Activated effector memory CD4-positive, alpha-beta T cell treated with anti-CD3 and anti-CD28 coated beads, Interleukin-2, amount 50 U/mL, for 16 hours (primary cell): ENCODE results near the gene USP12.
"Not testable (repeated sequence)": the region's sequence is repeated elsewhere in the genome, so short reads cannot be mapped to it uniquely, and the experiment has no call there.

Experiments used
- DNase-seq: peaks from one replicate; pipeline ENCODE4 v3.0.0-alpha.2; 2020

The USP12 gene

DNA sequence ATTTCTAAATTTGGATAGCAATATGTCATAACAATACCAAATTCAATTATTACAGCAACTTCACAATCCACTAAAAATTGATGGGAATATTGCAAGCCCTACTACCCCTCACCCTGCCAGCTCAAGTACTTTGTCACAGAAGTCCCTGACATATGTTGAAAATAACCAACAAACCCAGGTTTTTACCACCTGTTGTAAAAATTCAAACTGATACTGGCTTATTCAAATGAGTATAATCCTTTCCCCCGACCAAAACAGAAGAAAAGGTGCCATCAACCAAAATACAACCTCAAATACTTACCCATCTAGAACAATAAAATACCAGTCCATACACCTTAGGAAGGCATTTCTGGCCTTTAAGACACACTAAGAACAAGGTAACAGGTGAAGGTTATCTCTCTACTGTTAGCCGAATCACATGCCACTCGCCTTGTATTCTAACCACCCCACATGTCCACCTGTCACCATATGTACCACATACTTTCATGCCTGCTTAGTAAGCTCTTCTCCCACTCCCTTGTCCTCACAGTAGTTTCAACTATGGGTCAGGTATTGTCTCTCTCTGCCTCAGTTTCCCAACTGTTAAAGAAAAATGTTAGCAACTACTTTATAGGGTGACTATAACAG lies 53.1 kb downstream of the USP12 start:
- no peak for DNase-seq

DNA sequence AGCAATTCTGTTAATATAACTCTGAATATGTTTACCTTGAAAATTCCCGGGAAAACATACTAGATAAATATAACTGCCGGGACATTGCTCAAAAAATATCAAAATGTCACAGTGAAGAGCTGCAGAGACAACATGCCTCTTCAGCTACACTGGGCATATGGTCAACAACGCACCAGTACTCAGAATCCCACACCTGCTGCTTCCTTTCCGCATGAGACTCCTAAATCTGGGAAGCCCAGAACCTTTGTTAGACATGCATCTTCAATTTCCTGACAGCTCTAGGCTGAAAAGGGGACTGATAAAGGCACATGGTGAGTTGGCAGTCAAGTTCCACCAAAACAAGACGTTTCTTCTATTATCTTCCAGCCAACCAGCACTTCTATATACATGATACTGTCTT lies 53.7 kb downstream of the USP12 start:
- no peak for DNase-seq

DNA sequence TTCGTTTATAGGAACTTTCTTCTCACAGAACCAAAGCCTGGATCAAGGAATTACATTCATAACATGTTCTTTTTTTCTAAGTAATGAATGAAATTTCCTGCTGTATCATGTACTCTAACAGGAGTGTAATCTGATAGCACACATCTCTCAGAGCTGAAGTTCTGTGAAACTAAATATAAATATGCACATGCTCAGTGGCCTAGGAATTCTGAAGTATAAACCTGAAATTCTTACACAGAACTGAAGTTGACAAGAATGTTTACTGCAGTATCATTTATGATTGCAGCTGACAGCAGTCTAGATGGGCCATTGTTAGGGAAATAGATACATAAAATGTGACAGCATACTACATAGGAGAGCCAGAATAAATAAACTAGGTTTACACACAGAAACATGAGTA lies 54.5 kb downstream of the USP12 start:
- DNase-seq: no peak

DNA sequence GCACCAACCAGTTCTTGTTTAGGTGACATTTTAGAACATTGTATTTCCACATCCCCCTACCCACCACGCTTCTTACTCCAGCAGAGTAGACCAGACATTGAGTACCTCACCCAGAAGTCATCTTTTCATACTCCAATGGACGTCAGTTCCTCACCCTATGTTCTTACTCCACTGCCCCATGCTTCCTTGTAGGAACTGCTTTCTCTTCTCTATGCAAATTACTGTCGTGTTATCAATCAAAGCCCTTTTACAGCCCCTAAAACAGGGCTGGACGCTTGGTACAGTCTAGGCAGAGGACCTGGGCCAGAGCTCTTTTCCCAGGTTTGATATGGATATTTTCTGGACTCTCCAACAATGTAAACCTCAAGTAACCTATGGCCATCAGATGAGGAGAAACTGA lies 58.2 kb downstream of the USP12 start:
- DNase-seq: no peak

DNA sequence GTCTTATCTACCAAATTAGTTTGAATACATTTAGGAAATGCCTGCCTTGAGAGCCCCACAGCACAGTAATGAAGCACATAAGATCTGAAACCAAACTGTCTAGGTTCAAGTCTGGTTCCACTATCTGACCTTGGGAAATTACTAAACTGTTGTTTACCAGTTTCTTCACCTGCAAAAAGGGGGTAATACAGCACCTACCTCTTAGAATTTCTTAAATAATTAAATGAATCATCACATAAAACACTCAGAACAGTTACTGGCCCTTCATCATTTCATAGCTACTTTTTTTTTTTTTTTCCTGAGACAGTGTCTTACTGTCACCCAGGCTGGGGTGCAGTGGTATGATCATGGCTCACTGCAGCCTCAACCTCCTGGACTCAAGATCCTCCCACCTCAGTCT lies 59.6 kb downstream of the USP12 start:
- DNase-seq: no peak

DNA sequence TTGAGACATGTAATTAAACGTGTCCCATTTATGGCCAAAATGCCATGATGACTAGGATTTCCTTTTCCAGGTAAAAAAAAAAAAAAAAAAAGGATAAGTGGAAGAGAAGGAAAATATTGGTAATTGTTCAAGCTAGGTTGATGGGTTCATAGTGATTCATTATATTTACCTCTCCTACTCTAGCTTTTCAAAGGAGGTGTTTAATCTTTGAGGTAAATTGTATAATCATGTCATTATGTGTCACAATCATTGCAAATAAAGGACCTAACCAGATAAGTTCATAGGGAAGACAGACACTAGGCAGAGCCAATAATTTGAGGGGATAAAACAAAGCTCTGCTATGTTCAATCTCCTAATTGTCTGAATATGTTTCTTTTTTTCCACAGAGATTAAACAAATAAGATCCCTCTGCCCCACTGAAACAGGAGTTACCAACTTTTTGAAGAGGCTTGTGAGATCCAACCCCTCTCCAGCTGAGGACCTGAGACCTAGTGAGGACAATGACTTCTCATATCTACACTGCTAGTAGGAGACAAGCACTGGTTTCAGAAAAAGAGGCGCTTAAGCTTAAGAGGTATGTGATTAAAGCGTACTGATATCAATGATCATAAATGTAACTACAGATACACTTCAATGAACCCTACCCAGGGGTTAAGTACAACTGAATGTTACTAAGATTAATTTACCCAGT lies 61.4 kb downstream of the USP12 start:
- no peak for DNase-seq

DNA sequence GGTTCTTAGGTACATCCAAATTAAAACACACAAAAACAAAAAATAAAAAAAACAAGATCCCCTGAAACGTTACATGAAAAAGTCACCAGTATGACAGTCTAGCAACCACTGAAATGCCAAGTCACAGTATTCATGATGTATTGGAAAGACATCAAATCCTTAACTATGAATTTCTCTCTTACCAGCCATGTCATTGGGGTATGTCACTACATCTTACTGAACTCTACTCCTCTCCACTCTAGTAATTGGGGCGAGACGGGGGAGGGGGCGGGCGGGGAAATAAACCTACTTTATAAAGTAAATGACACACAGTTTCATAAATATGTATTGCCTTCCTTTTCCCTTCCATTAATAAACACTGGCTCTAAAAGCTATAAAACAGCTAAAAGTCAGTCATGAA lies 65.5 kb downstream of the USP12 start:
- DNase-seq: no peak

DNA sequence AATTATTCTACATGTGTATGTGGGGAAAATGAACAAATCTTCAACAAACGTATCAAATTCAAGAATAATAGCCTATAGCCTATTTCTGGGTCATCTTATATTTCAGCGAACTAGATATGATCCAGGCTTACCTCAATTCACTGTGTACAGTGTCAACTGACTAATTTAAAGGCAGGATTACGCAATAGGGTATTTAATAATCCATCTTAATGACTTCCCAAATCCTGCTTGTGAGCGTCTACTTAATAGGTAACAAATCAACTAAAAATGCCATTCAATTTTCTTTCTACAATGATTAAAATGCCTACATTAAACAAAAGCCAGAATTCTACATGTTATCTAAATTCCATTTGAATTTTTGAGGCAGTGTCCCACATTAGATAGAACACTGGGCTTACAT lies 67.0 kb downstream of the USP12 start:
- no peak for DNase-seq

DNA sequence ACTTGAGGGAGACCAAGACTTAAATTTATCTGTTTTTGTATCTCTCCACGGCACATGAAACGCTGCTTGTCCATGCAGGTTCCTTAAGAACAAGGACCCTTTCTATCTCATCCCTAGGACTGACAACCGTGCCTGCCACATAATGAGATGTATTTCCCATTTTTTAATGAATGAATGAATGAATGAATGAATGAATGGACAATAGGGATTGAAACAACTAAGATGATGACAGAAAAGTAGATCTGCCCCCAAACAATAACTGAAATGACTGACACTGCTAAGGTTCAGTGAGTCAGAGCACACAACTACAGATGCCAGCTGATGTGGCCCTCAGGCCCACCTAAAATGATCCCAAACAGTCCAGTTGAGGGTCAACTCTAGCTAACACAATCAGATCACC lies 69.8 kb downstream of the USP12 start:
- no peak for DNase-seq

DNA sequence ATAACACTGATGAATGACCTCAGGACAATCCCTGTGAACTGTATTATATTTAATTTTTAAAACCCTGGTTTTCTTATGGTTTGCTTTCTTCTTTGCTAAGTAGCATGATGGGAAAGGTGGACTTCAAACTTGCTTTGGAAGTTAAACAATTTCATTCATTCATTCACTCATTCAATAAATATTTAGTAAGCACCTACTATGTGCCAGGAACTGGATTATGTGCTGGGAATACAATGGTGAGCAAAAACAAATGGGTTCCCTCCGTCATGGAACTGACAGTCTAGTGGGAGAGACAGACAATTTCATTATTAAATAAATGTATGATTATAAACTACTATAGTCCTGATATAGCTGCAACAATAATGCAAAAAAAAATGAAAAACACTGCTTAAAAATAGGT lies 70.3 kb downstream of the USP12 start:
- no peak for DNase-seq

DNA sequence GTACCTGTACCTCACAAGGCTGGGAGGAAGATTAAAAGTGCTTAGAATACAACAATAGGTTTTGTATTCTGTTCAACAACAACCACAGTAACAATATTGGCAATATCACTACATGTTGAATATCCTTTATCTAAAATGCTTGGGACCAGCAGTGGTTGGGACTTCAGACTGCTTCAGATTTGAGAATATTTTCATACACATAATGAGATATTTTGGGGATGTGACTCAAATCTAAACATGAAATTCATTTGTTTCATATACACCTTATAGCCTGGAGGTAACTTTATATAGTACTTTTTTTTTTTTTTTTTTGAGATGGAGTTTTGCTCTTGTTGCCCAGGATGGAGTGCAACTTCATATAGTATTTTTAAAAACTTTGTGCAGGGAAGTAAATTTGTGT lies 73.9 kb downstream of the USP12 start:
- no peak for DNase-seq

DNA sequence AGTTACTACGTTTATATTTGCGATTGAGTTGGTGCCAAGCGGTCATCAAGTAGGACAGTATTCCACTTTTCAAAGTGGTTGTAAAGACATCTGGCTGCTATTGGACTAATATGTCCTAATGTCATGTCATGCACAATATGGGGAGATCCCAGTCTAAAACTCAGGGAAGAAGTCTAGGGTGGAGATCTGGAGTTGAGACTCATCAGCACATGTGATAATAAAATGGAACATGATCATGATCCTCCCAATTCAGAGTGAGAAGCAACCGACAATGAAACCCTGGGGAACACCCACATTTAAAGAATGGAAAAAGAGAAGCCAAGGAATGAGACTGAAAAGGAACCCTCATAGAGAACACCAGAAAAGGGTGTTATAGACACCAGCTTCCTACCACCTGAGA lies 80.2 kb downstream of the USP12 start:
- DNase-seq: no peak

DNA sequence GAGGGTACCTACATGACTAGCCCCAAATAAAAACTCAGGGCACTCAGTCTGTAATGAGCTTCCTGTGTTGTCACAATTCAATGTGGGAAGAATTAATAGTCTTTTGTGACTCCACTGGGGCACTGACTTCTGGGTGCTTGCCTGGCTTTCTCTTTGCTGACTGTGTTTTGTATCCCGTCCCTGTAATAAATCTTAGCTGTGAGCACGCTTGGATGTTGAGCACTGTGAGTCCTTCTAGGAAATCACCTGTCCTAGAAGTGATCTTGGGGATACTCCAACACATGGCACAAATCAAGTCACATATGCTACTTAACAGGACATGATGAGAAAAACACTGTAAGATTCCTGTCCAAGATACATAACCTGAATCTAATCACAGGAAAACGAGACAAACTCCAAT lies 83.0 kb downstream of the USP12 start:
- DNase-seq: no peak

DNA sequence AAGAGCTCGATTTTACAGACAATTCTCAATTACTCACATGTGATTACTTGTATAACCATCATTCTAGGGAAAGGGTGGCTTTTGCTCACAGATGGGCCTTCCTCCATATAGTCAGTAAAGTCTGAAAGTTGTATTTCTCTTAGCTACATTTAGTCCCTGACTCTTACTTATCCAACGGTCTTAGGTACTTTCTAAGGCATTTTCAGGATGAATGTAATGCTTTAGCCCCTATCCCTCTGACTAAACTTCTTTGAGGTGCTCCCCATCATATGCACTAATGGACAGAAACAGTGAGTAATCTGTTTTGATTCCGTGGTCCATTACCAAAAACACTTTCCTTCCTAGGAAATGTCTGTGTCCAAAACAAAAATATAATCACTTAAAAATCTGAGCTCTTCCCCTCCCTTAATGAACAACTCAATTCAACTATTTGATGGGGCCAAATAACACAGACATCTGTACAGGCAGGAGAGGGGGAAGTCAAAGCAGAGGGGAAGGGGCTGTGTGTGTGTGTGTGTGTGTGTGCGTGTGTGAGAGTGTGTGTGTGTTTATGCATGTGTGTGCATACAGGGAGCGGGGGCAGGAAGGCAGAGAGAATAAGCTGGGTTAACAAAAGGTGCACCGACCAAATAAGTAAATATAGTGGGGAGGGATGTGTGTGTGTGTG lies 84.9 kb downstream of the USP12 start:
- no peak for DNase-seq

DNA sequence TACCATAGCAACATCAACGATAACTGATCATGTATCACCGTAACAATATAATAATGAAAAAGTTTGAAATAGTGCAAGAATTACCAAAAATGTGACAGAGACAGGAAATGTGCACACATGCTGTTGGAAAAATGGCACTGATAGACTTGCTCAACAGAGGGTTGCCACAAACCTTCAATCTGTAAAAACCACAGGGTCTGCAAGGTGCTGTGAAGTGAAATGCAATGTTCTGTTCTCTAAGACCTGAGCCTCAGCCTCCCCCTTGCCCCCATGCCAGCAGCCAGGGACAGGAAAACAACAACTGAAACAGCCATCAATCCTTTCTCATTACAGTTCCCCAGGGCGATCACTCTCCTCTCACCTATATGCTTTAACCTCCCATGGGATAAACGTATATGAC lies 88.4 kb downstream of the USP12 start:
- no peak for DNase-seq

DNA sequence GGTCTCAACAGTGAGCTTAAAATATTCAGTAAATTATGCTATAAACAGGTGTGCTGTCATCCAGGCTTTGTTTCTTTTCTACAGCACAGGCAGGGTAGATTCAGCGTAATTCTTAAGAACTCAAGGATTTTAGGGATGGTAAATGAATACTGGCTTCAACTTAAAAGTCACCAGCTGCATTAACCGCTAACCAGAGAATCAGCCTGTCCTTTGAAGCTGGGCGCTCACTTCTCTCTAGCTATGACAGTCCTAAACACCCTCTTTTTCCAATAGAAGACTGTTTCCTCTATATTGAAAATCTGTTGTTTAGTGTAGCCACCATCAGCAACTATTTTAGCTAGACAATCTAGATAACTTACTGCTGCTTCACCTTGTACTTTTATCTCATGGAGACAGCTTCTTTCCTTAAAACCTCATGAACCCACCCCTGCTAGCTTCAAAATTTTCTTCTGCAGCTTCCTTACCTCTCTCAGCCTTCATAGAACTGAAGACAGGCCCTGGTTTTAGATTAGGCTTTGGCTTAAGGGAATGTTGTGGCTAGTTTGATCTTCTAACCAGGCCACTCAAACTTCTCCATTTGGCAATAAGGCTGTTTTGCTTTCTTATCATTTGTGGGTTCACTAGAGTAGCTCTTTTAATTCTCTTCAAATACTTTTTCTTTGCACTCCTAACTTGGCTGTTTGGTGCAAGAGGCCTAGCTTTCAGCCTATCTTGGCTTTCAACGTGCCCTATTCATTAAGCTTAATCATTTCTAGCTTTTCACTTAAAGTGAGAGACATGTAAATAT lies 89.5 kb downstream of the USP12 start:
- DNase-seq: no peak

DNA sequence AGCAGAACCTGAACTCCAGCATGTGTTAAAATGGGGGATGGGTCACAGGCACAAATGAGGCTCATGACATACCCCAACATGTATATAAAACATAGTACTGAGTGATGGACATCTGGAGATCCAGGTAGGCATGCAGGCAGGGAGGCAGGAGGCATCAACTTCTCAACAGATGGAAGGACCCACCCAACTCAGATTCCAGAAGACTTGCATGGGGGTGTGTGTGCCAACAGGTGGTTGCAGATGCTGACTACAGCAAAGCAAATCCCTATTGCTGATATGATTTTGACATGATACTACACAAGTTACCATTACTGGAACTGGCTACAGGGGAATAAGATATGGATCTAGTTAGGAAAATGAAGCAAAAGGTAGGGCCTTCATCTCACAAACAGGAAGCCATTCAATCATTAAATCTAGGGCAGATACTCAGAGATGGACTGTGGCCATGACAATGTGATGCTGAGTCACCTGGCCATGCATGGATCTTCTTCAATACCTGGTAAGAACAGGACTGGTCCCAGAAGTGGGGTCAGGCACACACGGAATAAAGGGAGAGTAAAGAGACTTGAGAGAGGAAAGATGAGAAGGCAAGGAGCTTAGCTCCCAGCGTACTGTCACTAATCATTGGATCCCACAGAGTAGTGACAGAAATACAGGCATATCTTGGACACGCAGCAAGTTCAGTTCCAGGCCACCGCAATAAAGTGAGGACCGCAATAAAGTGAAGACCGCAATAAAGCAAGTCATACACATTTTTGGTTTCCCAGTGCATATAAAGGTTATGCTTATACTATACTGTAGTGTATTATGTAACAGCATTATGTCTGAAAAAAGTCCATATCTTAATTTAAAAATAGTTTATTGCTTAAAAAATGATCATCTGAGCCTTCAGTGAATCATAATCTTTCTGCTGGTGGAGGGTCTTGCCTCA lies 91.3 kb downstream of the USP12 start:
- DNase-seq: no peak

DNA sequence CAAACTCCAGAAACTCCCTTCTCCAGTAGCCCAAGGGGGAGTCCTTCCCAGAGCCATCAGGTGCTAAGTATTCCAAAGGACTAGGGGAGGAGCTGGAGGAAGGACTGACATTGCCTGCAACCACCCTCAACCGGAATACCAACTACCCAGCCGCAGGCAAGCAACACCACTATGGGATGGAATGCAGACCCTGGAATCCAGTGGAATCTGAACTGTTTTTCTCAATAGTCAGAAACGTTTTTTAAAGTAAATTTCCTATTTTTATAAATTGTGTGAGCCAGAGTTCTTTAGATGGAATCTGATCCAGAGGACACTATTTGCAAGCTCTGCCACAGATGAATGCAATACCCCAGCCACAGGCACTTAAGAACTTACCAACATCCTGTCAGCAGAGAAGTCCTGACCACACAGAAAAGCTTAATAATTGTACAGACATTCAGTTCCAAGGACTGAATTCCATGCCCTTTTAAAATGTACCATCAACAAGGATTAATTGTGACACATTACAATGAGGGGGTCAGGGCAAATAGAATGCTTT lies 92.1 kb downstream of the USP12 start:
- DNase-seq: no peak

DNA sequence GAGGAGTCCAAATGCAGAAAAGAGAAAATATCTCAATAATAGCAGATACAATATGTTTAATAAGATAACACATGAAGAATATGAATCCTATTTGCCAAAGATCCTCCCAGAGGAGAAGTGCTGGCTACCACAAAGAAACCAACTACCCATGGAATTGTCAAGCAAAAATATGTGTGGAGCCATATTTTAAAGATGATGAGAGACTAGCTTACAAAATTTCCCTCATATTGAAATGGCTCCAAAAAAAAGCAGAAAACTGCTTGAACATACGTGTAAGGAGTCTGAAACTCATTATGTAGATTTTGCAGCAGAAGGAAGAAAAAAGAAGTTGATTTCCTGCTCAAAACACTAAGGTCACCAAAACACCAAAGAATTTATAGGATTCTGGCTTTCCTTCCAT lies 94.2 kb downstream of the USP12 start:
- no peak for DNase-seq

DNA sequence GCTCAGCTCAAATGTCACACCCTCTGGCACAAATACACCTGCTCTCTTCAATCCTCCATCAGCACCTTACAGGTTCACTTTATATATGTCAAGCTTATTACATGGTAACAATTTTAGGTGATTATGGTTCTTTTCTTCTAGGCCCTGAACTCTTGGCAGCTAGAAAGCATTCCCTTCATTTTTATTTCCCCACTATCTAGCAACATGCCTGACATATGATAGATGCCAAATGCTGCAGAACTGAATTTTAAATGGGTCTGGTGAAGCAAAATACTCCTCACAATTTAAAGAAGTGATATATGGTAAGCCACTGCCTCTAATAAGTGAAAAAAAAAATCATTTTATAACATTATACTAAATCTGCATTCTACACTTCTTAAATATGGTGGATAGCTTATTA lies 95.2 kb downstream of the USP12 start:
- DNase-seq: no peak

DNA sequence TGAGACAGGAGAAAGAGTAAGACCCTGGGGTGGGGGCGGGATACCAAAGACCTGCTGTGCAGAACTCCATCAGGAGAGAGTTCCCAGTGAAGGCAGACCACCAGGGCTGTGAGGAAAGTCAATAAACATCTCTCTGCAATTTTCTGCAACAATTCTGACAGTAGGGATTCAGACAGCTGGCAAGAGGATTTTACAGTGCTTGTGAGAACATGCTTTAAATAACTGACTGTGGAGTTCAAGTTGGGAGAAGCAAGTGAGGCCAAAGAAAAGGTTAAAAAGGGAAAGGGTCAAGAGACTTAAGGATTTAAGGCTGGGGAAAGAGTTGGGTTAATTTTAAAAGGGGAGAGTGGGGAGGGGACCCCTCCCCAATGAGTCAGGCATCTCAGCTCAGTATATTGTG lies 98.4 kb downstream of the USP12 start:
- DNase-seq: no peak

DNA sequence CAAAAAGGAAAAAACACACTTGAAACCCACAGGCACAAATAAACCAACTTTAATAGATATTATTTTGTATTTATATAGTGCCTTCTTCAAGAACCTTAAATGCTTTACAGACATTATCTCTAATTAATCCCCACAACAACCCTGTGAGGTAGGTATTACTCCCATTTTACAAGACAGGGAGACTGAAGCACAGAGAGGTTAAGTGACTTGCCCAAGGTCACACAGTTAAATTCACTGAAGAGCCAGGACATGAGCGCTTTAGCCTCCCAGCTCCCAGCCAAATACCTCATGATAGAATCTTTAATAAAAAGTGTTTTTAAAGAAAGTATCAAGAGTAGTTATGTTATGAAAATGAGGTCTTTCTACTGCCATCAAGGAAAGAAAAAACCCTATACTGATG lies 105.5 kb downstream of the USP12 start:
- not testable (repeated sequence) for DNase-seq
